HG03571 (cell line): ENCODE results near the gene UQCR11.
A peak's percentile ranks its signal among the peaks of the same experiment; 100 is the strongest.

ENCODE experiments used
- ATAC-seq: cut with Tn5 transposase; IDR thresholded peaks from one replicate; pipeline ENCODE4 v1.9.1; 2021; ENCODE audit not compliant: unreplicated experiment

Gene UQCR11

GRCh38 chr19:1592024-1592754, 13.1 kb downstream of the UQCR11 start:
- ATAC-seq, result peak; percentile 41

- no peak for ATAC-seq
Observed at GRCh38 chr19:1591421-1592023, 13.7 kb downstream of the UQCR11 start.

- no peak for ATAC-seq
Observed at GRCh38 chr19:1590641-1591397, 14.4 kb downstream of the UQCR11 start.

GRCh38 chr19:1587872-1588271, 17.4 kb downstream of the UQCR11 start:
- no peak for ATAC-seq

- no peak for ATAC-seq
Observed at GRCh38 chr19:1585243-1585580, 20.1 kb downstream of the UQCR11 start.

- ATAC-seq, result no peak
Observed at GRCh38 chr19:1584500-1585242, 20.6 kb downstream of the UQCR11 start.

GRCh38 chr19:1582201-1582600, 23.1 kb downstream of the UQCR11 start:
- ATAC-seq, result no peak

GRCh38 chr19:1580957-1581356, 24.3 kb downstream of the UQCR11 start:
- no peak for ATAC-seq

GRCh38 chr19:1580382-1580781, 24.9 kb downstream of the UQCR11 start:
- no peak for ATAC-seq

GRCh38 chr19:1579222-1579621, 26.0 kb downstream of the UQCR11 start:
- ATAC-seq, result no peak

- ATAC-seq, result no peak
Observed at GRCh38 chr19:1577929-1578618, 27.2 kb downstream of the UQCR11 start.

GRCh38 chr19:1577090-1577928, 28.0 kb downstream of the UQCR11 start:
- ATAC-seq, result no peak

- ATAC-seq, result no peak
Observed at GRCh38 chr19:1576242-1577089, 28.8 kb downstream of the UQCR11 start.

- no peak for ATAC-seq
Observed at GRCh38 chr19:1575323-1576241, 29.7 kb downstream of the UQCR11 start.

- no peak for ATAC-seq
Observed at GRCh38 chr19:1574354-1575136, 30.7 kb downstream of the UQCR11 start.

- no peak for ATAC-seq
Observed at GRCh38 chr19:1572795-1573194, 32.5 kb downstream of the UQCR11 start.

- no peak for ATAC-seq
Observed at GRCh38 chr19:1571358-1571757, 33.9 kb downstream of the UQCR11 start.
